Upper lobe of left lung (tissue), 4 donors: ENCODE results near the gene KCTD19.

Experiments
- CTCF ChIP-seq, 6 experiments: fragments of 450-650 bp in 4 of 6; fragments of 200-600 bp in 2 of 6; sonication (generic) in 2 of 6; IDR thresholded peaks; one replicate each; pipeline ENCODE4 v1.5.1; 2016 to 2019; ENCODE audit warnings: antibody characterized with exemption in 6 of 6
- POLR2A ChIP-seq, 4 donors: fragments of 450-650 bp; IDR thresholded peaks; one replicate each; pipeline ENCODE4 v1.5.1; 2016 to 2017; ENCODE audit warnings: antibody characterized with exemption in 4 of 4, mild to moderate bottlenecking in 2 of 4

DNA sequence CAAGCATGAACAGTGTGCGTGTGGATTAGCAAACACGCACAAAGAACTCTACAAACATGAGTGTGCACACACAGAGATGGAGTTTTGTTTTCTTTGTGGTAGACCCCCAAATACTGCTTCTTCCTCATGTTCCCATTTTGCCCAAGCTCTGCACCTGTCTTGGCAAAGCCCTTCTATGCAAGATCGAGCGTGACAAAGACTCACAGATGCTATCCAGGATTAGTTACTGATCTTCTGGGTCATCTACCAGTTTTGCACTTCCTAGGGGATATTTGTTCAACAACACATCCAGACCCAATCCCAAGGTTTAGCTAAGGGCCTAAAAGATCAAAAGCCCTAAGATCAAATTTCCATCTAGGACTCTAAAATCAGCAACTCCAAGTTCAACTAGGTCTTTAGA is 16.1 kb upstream of the KCTD19 start:
- TF ChIP-seq CTCF (IDR thresholded peaks at IDR 0.05), result no peak
- no peak for TF ChIP-seq POLR2A (IDR thresholded peaks at IDR 0.05)
